OCI-LY1 (cell line): ENCODE data around the gene PRKAB1.

Source experiments
- H2AFZ ChIP-seq: fragments of 200-600 bp; sonication (generic), shearing (Covaris generic); 2 replicates; pipeline ENCODE4 v1.6.0; 2014; ENCODE audit warnings: antibody characterized with exemption, mild to moderate bottlenecking, low read length
- H3F3A ChIP-seq: fragments of 200-600 bp; sonication (generic), shearing (Covaris generic); 2 replicates; pipeline ENCODE4 v1.6.0; 2014; ENCODE audit warnings: mild to moderate bottlenecking, antibody characterized with exemption, low read length, moderate library complexity; ENCODE audit not compliant: insufficient read depth
- H3K27ac ChIP-seq: fragments of 200-600 bp; sonication (generic); 2 replicates; pipeline ENCODE4 v1.5.1; 2014; ENCODE audit warnings: low read length, mixed run types, mild to moderate bottlenecking, low read depth; ENCODE audit not compliant: poor library complexity, severe bottlenecking
- H3K27me3 ChIP-seq: fragments of 200-600 bp; sonication (generic); 2 replicates; pipeline ENCODE4 v1.6.0; 2014; ENCODE audit warnings: antibody characterized with exemption, mild to moderate bottlenecking, low read length, moderate library complexity; ENCODE audit not compliant: insufficient read depth
- H3K36me3 ChIP-seq: fragments of 200-600 bp; sonication (generic); 2 replicates; pipeline ENCODE4 v1.6.1; 2014; ENCODE audit warnings: mild to moderate bottlenecking, antibody characterized with exemption, low read length, moderate library complexity, mixed read lengths; ENCODE audit not compliant: insufficient read depth
- H3K4me1 ChIP-seq: fragments of 200-600 bp; sonication (generic); 2 replicates; pipeline ENCODE4 v1.5.1; 2014; ENCODE audit warnings: mild to moderate bottlenecking, low read length, moderate library complexity; ENCODE audit not compliant: insufficient read depth, severe bottlenecking
- H3K4me2 ChIP-seq: fragments of 200-600 bp; sonication (generic), shearing (Covaris generic); 2 replicates; pipeline ENCODE4 v1.6.1; 2014; ENCODE audit warnings: low read length
- H3K4me3 ChIP-seq: fragments of 200-600 bp; sonication (generic); 2 replicates; pipeline ENCODE4 v1.5.1; 2014; ENCODE audit warnings: low read length, low read depth, mild to moderate bottlenecking, mixed read lengths; ENCODE audit not compliant: poor library complexity, severe bottlenecking
- H3K79me2 ChIP-seq: fragments of 200-600 bp; shearing (Covaris generic); 2 replicates; pipeline ENCODE4 v1.6.1; 2016; ENCODE audit warnings: mixed run types, low read length, mixed read lengths; ENCODE audit not compliant: insufficient read depth
- H3K9ac ChIP-seq: fragments of 200-600 bp; sonication (generic), shearing (Covaris generic); 2 replicates; pipeline ENCODE4 v1.6.1; 2014; ENCODE audit warnings: mild to moderate bottlenecking, low read length, mixed read lengths
- H3K9me2 ChIP-seq: fragments of 200-600 bp; sonication (generic), shearing (Covaris generic); 2 replicates; pipeline ENCODE4 v1.6.1; 2014; ENCODE audit warnings: low read depth, mild to moderate bottlenecking, low read length, mixed read lengths
- H3K9me3 ChIP-seq: fragments of 200-600 bp; shearing (Covaris generic); 2 replicates; pipeline ENCODE4 v1.6.1; 2014; ENCODE audit warnings: low read length, mixed read lengths
- H4K20me1 ChIP-seq: fragments of 200-600 bp; sonication (generic), shearing (Covaris generic); 2 replicates; pipeline ENCODE4 v1.6.0; 2016; ENCODE audit warnings: mild to moderate bottlenecking, low read length; ENCODE audit not compliant: insufficient read depth
- EZH2 ChIP-seq: fragments of 200-600 bp; sonication (generic), shearing (Covaris generic); IDR thresholded peaks from 2 replicates; pipeline ENCODE4 v1.8.0; 2017; ENCODE audit warnings: borderline replicate concordance, mixed run types, mild to moderate bottlenecking, antibody characterized with exemption, low read length, moderate library complexity, mixed read lengths
- TF ChIP-seq, protein P1 (sequence below): fragments of 200-600 bp; sonication (generic), shearing (Covaris generic); IDR thresholded peaks from 2 replicates; pipeline ENCODE4 v1.5.1; 2017; ENCODE audit warnings: mild to moderate bottlenecking, antibody characterized with exemption, low read length, moderate library complexity, mixed read lengths

Gene PRKAB1

DNA sequence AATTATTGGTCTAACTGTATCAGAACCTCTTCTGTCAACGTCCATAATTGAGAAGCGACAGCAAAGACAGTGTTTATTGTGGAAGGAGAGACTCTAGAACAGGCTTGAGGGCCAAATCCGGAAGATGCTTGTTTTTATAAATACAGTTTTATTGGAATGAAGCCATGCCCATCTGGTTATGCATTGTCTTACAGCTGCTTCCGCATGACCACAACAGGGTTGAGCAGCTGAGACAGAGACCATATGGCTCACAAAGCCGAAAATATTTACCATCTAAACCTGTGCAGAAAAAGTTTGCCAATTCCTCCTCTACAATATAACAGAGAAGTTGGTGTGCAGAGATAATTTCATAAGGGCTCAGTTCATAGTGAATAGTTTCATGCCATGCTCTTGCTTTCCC lies 24.5 kb downstream of the PRKAB1 start:
- Histone ChIP-seq H3K27ac (no peak overlapping the region), H3K9ac (no peak overlapping the region)

DNA sequence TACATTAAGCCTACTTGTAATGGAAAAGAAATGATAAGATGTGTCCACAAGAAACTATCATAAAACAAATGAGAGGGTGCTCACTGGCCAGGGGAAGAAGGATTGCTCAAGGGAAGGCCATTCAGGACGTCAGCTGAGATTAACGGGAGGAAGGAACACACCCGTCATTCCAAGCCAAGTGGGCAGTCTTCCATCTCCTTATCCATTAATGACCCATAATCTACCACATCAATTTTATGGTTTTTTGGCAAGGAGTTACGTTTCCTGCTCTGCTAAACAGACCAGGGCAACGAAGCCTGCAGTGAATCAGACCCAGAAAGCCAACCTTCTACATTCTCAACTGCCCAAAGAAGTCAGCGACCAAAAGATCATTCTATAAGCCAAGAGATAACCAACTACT lies 25.1 kb downstream of the PRKAB1 start:
- Histone ChIP-seq H3K4me3 (no peak overlapping the region), H3K27ac (no peak overlapping the region), H3K9me2 (no peaks in the 10 kb centered on the region), H3K79me2 (no peaks in the 10 kb centered on the region), H3K36me3 (peaks cover 37% of the 10 kb centered on the region), H3K4me2 (no peak overlapping the region), H3F3A (no peaks in the 10 kb centered on the region), H3K9me3 (no peaks in the 10 kb centered on the region), H3K9ac (no peak overlapping the region), H4K20me1 (no peaks in the 10 kb centered on the region), H3K27me3 (no peaks in the 10 kb centered on the region), H3K4me1 (no peaks in the 10 kb centered on the region), H2AFZ (no peak overlapping the region)
- TF ChIP-seq, protein P1, sequence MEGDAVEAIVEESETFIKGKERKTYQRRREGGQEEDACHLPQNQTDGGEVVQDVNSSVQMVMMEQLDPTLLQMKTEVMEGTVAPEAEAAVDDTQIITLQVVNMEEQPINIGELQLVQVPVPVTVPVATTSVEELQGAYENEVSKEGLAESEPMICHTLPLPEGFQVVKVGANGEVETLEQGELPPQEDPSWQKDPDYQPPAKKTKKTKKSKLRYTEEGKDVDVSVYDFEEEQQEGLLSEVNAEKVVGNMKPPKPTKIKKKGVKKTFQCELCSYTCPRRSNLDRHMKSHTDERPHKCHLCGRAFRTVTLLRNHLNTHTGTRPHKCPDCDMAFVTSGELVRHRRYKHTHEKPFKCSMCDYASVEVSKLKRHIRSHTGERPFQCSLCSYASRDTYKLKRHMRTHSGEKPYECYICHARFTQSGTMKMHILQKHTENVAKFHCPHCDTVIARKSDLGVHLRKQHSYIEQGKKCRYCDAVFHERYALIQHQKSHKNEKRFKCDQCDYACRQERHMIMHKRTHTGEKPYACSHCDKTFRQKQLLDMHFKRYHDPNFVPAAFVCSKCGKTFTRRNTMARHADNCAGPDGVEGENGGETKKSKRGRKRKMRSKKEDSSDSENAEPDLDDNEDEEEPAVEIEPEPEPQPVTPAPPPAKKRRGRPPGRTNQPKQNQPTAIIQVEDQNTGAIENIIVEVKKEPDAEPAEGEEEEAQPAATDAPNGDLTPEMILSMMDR, result no peak
- TF ChIP-seq EZH2, result no peak

More for the DNA sequence above, 24.5 kb downstream of the PRKAB1 start:
- Histone ChIP-seq H3F3A (no peaks in the 10 kb centered on the region), H3K27me3 (no peaks in the 10 kb centered on the region), H3K9me3 (no peaks in the 10 kb centered on the region), H3K79me2 (no peaks in the 10 kb centered on the region), H2AFZ (no peak overlapping the region), H3K36me3 (peaks cover 37% of the 10 kb centered on the region), H4K20me1 (no peaks in the 10 kb centered on the region), H3K4me3 (no peak overlapping the region), H3K4me2 (no peak overlapping the region), H3K4me1 (no peaks in the 10 kb centered on the region), H3K9me2 (no peaks in the 10 kb centered on the region)
- no peak for TF ChIP-seq EZH2
- TF ChIP-seq, protein P1, result no peak

DNA sequence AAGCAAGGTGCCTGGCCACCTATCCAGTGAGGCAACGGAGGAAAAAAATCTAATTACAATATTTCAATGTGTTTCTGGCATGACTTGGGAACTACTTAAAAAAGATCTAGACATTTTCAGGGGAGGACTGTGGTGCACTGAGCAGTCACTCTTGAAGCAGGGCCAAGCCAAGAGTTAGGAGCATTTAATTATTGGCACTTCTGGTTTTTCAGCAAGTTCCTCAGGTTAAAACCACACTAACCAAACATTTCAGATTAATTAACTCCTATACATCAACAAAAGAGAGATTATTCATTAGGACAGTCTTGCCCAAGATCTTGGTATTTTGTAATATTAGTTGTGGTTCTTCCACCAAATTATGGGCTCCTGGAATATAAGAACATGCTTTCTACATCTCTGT lies 25.6 kb downstream of the PRKAB1 start:
- Histone ChIP-seq H4K20me1 (no peaks in the 10 kb centered on the region), H3K79me2 (no peaks in the 10 kb centered on the region), H3K9ac (no peak overlapping the region), H3K9me3 (no peaks in the 10 kb centered on the region), H3K27me3 (no peaks in the 10 kb centered on the region), H2AFZ (no peak overlapping the region), H3K27ac (no peak overlapping the region), H3K36me3 (peaks cover 33% of the 10 kb centered on the region), H3F3A (no peaks in the 10 kb centered on the region), H3K4me1 (no peaks in the 10 kb centered on the region), H3K4me2 (no peak overlapping the region), H3K9me2 (no peaks in the 10 kb centered on the region), H3K4me3 (no peak overlapping the region)
- no peak for TF ChIP-seq EZH2
- TF ChIP-seq, protein P1, result no peak
